SU-DHL-6 (cell line): Measurements from ENCODE around the gene B3GALT6.

Experiments
- H2AFZ ChIP-seq: fragments of 200-600 bp; sonication (generic); 2 replicates; pipeline ENCODE4 v1.6.1; 2014; ENCODE audit warnings: low read depth, mild to moderate bottlenecking, moderate library complexity, mixed read lengths, antibody characterized with exemption, low read length; ENCODE audit not compliant: severe bottlenecking
- H3F3A ChIP-seq: fragments of 200-600 bp; shearing (Covaris generic); 2 replicates; pipeline ENCODE4 v1.6.0; 2016; ENCODE audit warnings: antibody characterized with exemption, mild to moderate bottlenecking; ENCODE audit not compliant: insufficient read depth
- H3K27ac ChIP-seq: fragments of 200-600 bp; sonication (generic); 2 replicates; pipeline ENCODE4 v1.5.1; 2016; ENCODE audit warnings: low read depth, mild to moderate bottlenecking, low read length, moderate library complexity, mixed read lengths
- H3K27me3 ChIP-seq: fragments of 200-600 bp; sonication (generic), shearing (Covaris generic); 2 replicates; pipeline ENCODE4 v1.6.0; 2014; ENCODE audit warnings: mild to moderate bottlenecking, low read length
- H3K36me3 ChIP-seq: fragments of 200-600 bp; sonication (generic); 2 replicates; pipeline ENCODE4 v1.6.1; 2014; ENCODE audit warnings: mild to moderate bottlenecking, low read length, mixed read lengths
- H3K4me2 ChIP-seq: fragments of 300-600, 200-600 bp; shearing (Covaris generic), sonication (generic); 2 replicates; pipeline ENCODE4 v1.6.0; 2014; ENCODE audit warnings: low read length, low read depth, mild to moderate bottlenecking; ENCODE audit not compliant: poor library complexity, severe bottlenecking
- H3K4me3 ChIP-seq: fragments of 200-600 bp; sonication (generic); 2 replicates; pipeline ENCODE4 v1.5.1; 2014; ENCODE audit warnings: antibody characterized with exemption, low read length, mild to moderate bottlenecking, mixed read lengths; ENCODE audit not compliant: insufficient read depth, poor library complexity, severe bottlenecking
- H3K79me2 ChIP-seq: fragments of 200-600 bp; sonication (generic); 2 replicates; pipeline ENCODE4 v1.6.1; 2014; ENCODE audit warnings: mild to moderate bottlenecking, low read length, moderate library complexity; ENCODE audit not compliant: insufficient read depth
- H3K9ac ChIP-seq: fragments of 200-600 bp; sonication (generic); 2 replicates; pipeline ENCODE4 v1.7.0; 2014; ENCODE audit warnings: mild to moderate bottlenecking, low read length
- H3K9me2 ChIP-seq: fragments of 200-600 bp; sonication (generic); replicated peaks from 2 replicates; pipeline ENCODE4 v1.6.1; 2014; ENCODE audit warnings: low read length; ENCODE audit not compliant: insufficient read depth
- H3K9me3 ChIP-seq: fragments of 200-600 bp; sonication (generic); 2 replicates; pipeline ENCODE4 v1.6.1; 2014; ENCODE audit warnings: low read length, mixed read lengths; ENCODE audit not compliant: insufficient read depth
- H4K20me1 ChIP-seq: fragments of 200-600 bp; sonication (generic); 2 replicates; pipeline ENCODE4 v1.6.1; 2014; ENCODE audit warnings: low read depth, mild to moderate bottlenecking, antibody characterized with exemption, low read length, moderate library complexity, mixed read lengths
- EZH2phosphoT487 ChIP-seq: fragments of 200-600 bp; sonication (generic), shearing (Covaris generic); conservative IDR thresholded peaks from 2 replicates; pipeline ENCODE4 v1.6.1; 2018; ENCODE audit warnings: mild to moderate bottlenecking, antibody characterized with exemption, low read length, moderate library complexity, mixed read lengths
- TF ChIP-seq, protein P1 (sequence below): fragments of 200-600 bp; sonication (generic); IDR thresholded peaks from one replicate; pipeline ENCODE4 v1.5.1; 2017; ENCODE audit warnings: antibody characterized with exemption, mild to moderate bottlenecking, low read length, moderate library complexity; ENCODE audit not compliant: insufficient read depth, poor library complexity, severe bottlenecking

The B3GALT6 gene

DNA sequence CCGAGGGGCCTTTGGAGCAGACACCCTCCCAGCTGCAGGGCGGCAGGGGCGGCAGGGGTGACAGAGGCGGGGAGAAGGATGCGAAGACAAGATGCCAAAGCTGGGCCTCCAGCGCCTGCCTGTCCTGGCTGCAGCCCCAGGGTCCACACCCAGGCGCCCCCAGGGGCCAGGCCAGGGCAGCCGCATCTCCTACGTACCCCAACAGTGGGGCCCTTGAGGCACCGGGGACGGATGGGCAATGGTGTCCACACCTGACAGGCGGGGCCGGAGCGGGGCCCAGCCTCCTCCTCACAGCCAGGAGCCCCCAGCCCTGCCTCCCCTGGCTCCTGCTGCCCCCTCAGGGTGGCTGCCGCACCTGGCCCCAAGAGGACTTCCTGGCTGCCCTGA is 7.2 kb downstream of the B3GALT6 start:
- no peaks in the 10 kb centered on the region for H4K20me1 ChIP-seq
- H3K9me3 ChIP-seq = no peaks in the 10 kb centered on the region
- H2AFZ ChIP-seq = no peak overlapping the region
- H3K36me3 ChIP-seq = no peaks in the 10 kb centered on the region
- no peaks in the 10 kb centered on the region for H3K9me2 ChIP-seq
- no peak overlapping the region for H3K9ac ChIP-seq
- H3K27me3 ChIP-seq = no peaks in the 10 kb centered on the region
- H3K27ac ChIP-seq = no peak overlapping the region
- TF ChIP-seq EZH2phosphoT487 = no peak
- no peaks in the 10 kb centered on the region for H3K79me2 ChIP-seq
- no peak overlapping the region for H3K4me3 ChIP-seq
- H3F3A ChIP-seq = no peaks in the 10 kb centered on the region
- no peak overlapping the region for H3K4me2 ChIP-seq

DNA sequence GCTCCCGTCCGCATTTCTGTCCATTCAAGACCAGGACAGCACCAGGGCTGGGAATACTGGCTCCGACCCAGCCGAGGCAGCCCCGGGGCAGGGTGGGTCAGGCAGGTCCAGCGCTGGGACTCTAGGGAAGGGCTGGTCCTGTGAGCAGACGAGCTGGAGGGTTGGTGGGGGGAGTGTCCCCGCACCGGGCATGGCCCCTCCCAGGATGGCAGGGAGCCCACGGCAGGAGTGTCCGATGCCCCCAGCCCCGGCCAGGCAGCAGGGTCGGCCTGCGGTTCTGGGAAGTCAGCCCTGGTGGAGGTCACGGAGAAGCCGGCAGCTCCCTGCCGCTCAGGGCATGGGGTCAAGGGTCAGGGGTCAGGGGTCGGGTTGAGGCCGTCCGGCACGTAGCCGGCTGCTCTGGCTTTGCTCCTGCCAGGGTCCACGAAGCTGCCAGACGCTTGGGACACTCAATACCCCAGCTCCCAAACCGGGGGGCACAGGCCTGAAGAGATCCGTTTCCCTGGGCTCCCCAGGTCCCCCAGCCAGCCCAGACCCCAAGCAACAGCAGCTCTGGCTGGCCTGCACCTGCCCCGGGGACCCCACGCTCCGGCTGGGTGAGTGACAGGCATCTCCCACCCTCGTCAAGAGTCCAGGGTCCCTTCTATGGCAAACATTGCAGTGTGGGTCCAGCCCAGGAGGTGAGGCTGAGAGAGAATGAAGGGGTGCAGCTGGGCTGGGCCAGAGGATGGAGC is 7.7 kb downstream of the B3GALT6 start:
- H2AFZ ChIP-seq = no peak overlapping the region

DNA sequence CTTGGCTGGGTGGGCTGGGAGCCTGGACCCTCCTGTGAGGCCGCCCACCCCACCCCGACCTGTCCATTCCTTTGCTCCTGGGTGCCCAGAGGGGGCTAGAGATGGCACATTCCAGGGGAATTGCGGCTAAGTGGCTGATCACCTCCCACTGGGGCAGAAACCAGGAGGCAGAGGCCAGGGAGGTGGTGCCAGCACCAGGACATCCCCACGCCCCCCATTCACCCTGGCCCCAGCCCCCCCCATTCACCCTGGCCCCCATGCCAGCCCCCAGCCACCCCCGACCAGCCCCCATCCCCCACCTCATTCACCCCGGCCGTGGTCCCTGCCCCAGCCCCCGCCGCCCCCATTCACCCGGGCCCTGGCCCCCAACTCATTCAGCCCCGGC is 8.3 kb downstream of the B3GALT6 start:
- no peaks in the 10 kb centered on the region for H3K36me3 ChIP-seq

More for the DNA sequence above, 7.7 kb downstream of the B3GALT6 start:
- H3K9me3 ChIP-seq = no peaks in the 10 kb centered on the region
- H3K36me3 ChIP-seq = no peaks in the 10 kb centered on the region
- H3K4me2 ChIP-seq = no peak overlapping the region
- no peaks in the 10 kb centered on the region for H3K9me2 ChIP-seq
- no peak overlapping the region for H3K4me3 ChIP-seq
- H3K9ac ChIP-seq = no peak overlapping the region
- H4K20me1 ChIP-seq = no peaks in the 10 kb centered on the region
- no peak overlapping the region for H3K27ac ChIP-seq
- H3K79me2 ChIP-seq = no peaks in the 10 kb centered on the region
- no peaks in the 10 kb centered on the region for H3F3A ChIP-seq
- H3K27me3 ChIP-seq = no peaks in the 10 kb centered on the region
- TF ChIP-seq, protein P1, sequence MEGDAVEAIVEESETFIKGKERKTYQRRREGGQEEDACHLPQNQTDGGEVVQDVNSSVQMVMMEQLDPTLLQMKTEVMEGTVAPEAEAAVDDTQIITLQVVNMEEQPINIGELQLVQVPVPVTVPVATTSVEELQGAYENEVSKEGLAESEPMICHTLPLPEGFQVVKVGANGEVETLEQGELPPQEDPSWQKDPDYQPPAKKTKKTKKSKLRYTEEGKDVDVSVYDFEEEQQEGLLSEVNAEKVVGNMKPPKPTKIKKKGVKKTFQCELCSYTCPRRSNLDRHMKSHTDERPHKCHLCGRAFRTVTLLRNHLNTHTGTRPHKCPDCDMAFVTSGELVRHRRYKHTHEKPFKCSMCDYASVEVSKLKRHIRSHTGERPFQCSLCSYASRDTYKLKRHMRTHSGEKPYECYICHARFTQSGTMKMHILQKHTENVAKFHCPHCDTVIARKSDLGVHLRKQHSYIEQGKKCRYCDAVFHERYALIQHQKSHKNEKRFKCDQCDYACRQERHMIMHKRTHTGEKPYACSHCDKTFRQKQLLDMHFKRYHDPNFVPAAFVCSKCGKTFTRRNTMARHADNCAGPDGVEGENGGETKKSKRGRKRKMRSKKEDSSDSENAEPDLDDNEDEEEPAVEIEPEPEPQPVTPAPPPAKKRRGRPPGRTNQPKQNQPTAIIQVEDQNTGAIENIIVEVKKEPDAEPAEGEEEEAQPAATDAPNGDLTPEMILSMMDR = no peak
- no peak for TF ChIP-seq EZH2phosphoT487

More for the DNA sequence above, 8.3 kb downstream of the B3GALT6 start:
- Histone ChIP-seq H3K9ac (no peak overlapping the region), H3K9me2 (no peaks in the 10 kb centered on the region), H4K20me1 (no peaks in the 10 kb centered on the region), H3K27me3 (no peaks in the 10 kb centered on the region), H3F3A (no peaks in the 10 kb centered on the region), H3K4me3 (no peak overlapping the region), H3K27ac (no peak overlapping the region), H3K4me2 (no peak overlapping the region), H2AFZ (no peak overlapping the region), H3K79me2 (no peaks in the 10 kb centered on the region), H3K9me3 (no peaks in the 10 kb centered on the region)
- TF ChIP-seq, protein P1 = no peak
- no peak for TF ChIP-seq EZH2phosphoT487
